SW 1271 (cell line): Measurements from ENCODE around the gene NCKAP5.
A peak's percentile ranks its signal among the peaks of the same experiment; 100 is the strongest.
"Not testable (repeated sequence)": the region's sequence is repeated elsewhere in the genome, so short reads cannot be mapped to it uniquely, and the experiment has no call there.

Experiments used
- DNase-seq, 2 experiments: peaks; one replicate each; lab custom pipeline; 2025; lab: John Stamatoyannopoulos, UW

NCKAP5 gene

DNA sequence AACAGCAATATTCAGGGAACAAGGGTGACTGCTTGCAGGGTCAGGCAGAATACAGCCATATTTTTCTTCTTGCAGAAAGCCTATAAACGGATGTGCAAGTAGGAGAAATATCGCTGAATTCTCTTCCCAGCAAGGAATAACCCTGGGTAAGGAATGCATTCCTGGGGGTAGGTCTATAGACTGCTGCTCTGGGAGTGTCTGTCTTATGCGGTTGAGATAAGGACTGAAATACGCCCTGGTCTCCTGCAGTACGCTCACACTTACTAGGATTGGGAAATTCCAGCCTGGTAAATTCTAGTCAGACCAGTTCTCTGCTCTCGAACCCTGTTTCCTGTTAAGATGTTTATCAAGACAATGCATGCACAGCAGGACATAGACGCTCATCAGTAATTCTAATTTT, 361.6 kb downstream of the NCKAP5 start:
- not testable (repeated sequence) for DNase-seq

GRCh38 chr2:133204421-133204820, 363.8 kb downstream of the NCKAP5 start:
- DNase-seq, result no peak

- peak; percentile 48 to 93 for DNase-seq
These were observed 367.4 kb downstream of the NCKAP5 start for GRCh38 chr2:133200684-133201421.

DNA sequence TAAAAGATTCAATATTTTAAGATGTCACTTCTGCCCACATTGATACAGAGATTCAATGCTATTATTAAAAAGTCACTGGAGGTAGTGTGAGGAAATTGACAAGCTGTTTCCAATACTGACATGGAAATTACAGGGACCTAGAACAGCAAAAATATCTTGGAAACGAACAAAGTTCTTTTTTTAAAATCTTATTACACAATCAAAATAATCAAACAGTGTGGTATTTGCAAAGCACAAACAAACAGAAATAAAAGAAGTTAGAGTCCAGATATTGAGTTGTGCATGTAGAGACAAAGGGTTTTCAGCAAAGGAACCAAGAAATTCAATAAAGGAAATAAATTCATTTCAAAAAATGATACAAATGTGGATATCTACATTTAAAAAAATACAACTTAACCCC, 369.6 kb downstream of the NCKAP5 start:
- DNase-seq, result no peak

GRCh38 chr2:133197156-133197555, 371.1 kb downstream of the NCKAP5 start:
- DNase-seq, result no peak

DNA sequence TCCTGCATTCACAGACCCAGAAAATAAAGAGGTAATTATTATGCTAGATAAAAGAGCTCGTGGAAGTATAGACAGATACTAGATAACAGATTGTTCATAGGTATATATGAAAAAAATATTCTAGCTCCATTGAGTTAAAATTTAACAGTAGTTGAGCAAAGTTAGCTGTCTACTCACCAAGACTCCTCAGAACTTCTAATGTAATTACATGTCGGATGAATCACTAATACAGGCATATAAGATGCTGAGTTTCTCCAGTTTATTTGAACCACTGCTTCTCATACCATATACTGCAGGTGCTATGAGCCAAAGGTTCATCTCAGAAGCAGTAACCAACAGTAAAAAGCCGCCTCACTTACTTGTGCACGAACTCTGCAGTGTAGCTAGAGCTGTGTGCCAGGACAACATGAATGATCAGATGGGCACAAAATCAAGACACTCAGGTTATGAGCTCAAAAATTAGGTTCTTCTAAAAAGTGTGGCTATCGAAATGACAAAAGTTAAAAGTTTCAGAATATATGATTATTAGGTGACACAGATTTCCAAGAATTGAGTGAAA, 373.4 kb downstream of the NCKAP5 start:
- DNase-seq, result no peak

DNA sequence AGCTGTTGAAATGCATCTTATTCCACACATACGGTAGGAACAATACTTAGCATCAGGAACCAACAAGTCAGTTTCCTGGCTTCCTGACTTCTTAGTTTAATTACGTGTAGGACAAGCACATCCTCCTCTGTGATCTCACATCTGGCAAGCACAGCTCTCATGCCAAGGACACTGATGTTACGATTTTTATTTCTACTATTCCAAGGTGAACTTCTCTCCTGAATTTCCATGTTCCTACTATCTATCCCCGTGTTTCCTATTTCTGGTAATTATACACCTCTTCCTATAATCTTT, 374.0 kb downstream of the NCKAP5 start:
- DNase-seq, result no peak

GRCh38 chr2:133193544-133194361, 374.5 kb downstream of the NCKAP5 start:
- no peak for DNase-seq

GRCh38 chr2:133192028-133192427, 376.2 kb downstream of the NCKAP5 start:
- no peak for DNase-seq

DNA sequence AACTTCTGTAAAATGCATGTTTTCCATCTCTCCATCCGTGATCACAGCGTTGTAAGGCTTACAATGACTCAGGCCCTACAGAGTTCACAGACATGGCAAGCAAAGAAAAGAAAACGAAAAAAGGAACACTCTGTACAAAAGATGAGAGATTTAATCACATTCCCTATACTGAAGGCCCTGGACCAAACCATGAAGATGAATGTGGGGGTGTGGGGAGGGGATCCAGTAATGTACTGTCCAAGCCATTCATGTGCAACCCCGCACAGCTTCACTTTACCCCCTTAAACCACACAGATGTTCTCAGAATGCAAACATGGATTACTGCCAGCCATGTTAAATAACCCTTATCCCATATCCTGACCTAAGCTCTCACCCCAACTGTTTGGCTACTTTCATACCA, 391.1 kb downstream of the NCKAP5 start:
- DNase-seq, result no peak

DNA sequence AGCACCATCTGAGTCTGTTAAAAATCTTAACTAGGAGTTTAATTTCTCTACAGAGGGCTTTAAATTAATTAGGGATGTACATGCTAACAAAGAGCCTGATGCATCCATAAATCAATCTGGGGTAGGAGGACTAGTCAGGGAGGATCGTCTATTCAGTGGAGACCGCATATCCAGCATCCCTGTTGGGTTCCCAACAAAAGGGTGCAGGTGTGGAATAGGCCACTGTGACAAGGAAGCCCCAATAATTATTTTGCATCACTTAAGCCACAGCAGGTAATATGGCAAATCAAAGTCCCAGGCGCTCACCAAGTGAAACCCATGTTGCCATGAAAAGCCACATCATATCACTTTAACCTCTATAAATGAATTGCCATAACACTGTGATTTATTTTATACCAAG, 392.3 kb downstream of the NCKAP5 start:
- DNase-seq, result no peak

DNA sequence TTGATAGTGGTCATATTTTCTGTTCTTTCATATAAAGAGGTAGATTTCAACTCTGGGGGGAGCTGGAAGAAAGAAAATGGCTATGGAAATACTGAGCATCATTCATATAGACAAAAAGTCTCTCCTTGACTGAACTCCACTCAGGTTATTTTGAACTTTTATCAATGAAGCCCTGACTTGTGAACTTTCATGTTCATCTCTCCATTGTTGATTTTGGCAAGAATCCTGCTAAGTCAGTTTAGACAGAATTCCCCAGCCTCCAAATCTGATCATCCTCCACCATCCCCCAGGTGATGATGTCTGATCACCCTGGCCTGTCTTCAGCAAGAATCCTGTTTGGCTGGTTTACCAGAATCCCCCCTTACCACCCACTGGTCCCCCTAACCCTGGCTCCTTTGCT, 395.0 kb downstream of the NCKAP5 start:
- DNase-seq, result no peak

DNA sequence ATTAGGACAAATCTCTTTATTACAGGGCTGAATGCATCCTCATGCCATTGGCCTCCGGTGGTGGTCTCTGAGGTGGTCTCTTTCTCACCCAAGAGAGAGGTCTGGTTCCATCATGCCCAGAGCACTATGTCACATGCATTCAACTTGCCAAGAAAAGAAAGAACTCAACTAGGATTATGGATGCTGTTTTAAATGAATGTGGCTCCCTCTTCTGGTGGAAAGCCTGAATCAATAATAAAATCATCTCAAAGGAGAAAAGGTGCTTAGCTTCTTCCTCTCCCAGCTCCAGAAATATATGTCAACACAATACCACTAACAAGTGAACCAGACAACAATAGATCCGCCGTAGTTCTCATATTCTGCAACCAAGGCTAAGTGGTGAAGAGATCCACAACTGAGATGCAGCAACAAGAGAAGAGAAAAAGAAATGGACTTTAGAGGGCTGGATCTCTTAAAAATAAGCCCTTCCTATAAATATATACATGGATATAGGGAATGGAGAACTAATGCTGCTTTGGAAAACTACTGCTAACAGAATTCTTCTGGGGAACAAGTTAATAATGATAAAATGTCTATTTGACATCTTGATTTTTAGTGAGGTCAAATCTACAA, 396.8 kb downstream of the NCKAP5 start:
- peak in 1 of 2 experiments; percentile 69 for DNase-seq

DNA sequence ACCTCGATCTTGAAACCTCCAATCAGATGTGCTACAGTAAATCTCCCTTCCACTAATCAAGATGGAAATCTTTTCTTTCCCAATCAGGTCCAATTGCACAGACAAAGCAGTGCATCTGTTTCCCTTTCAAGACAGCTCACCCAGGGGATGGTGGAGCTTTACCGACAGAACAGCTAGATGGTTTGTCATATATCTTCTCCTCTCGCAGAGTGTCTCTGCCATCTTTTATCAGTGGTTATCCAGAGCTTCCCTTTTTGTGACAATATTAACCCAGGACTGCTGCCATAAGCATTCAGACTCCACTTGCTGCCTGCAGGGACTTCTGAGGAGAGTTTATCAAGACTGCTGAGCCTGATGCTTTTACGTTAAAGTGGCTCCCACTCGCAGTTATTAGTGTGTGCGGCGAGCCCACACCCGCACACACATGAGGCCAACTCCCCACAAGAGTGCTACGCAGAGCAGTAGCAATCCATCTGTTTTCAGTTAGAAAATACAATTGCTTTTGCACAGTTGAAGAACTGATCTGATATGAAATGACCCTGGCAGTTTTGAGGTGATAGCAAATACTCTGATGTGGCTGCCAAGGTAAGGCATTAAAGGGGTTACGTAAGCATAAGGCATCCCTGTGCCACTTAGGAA, 398.9 kb downstream of the NCKAP5 start:
- no peak for DNase-seq

DNA sequence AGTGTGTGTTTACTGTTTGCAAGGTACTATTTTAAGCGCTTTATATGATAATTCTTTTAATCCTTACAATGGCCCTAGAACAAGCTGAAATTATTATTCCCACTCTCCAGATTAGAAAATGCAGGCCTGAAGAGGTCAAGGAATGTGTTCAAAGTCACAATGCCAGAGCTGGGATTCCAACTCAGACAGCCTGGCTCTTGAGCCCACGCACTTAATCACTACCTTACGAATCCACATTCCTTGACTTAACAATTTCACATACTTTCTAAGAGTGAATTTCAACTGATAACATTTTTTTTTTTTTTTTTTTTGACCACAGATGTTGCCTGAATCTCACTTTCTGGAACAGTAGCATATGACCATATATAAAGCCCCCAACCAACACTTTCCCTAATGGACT, 400.3 kb downstream of the NCKAP5 start:
- no peak for DNase-seq

- DNase-seq, result no peak
These were observed 401.0 kb downstream of the NCKAP5 start for GRCh38 chr2:133167223-133167622.

- DNase-seq, result no peak
These were observed 402.2 kb downstream of the NCKAP5 start for GRCh38 chr2:133166031-133166430.

DNA sequence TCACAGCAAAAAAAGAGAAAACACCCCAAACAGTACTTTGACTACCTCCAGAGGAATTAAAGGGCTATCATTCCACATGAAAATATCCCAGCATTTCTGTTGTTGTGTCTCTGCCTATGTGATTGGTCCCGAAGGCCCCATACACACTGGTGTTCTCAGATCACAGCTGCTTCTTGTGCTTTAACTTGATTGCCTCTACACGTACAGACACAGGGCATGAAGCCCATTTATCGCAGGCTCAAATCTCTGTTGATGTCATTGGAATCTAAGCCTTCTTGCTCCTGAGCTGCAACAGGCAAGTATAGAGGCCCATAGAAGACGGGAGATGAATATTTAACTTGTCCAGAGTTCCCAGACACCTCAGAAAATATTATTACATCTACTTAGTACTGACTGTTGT, 405.2 kb downstream of the NCKAP5 start:
- DNase-seq, result no peak

DNA sequence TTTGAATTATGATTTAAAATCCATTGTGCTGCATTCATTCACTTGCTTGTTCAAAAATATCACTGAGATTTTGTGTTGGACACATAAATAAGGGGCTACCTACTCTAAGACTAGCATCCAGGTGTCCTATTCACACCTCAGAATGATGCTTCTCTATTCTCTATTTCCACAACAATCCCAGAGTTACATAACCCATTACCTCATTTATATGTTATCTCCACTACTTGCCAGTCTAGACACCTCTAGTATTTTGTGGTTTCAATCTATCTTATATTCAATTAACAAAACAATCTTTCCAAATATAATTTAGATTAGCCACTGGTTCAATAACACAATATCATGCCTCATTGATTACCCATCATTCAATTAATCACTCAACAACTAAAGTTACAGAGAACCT, 409.8 kb downstream of the NCKAP5 start:
- DNase-seq, result no peak

- DNase-seq, result no peak
These were observed 410.2 kb downstream of the NCKAP5 start for GRCh38 chr2:133158024-133158423.

- no peak for DNase-seq
These were observed 411.1 kb downstream of the NCKAP5 start for GRCh38 chr2:133157141-133157540.

- DNase-seq, result no peak
These were observed 415.5 kb downstream of the NCKAP5 start for GRCh38 chr2:133152801-133153200.
